ENCODE results near the gene CCDC9B.
A peak's percentile ranks its signal among the peaks of the same experiment; 100 is the strongest.

CCDC9B gene

DNA sequence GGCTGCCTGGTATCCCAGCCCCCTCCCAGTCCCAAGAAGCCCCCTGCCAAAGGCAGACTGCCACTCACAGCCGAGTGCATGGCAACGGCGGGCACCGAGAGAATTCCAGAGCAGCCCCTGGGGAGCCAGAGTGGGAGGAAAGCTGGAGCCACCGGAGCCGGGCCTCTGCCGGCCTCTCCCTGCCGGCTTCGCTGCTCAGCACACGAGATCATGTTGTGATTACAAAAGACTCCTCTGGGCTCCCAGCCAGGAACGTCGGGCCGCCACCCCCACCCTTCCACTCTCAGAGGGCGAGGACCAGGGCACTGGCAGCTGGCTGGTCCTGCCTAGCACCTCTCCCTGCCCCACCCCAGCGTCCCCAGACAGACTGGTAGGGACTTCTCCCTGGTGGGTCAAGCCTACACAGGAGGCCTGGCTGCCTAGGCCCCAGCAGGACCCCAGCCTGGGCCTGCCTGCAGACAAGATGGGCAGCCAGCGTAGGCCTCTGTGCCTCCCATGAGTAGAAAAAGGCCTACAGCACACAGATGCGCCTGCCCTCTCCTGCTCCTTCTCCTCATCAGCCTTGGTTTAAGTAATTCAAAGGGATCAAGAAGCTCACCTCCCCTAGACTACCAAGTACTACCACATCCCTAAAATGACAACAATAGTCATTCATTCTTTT, at the start of gene CCDC9B:
CCDC9B (minus strand) TSS at position 200 of the 661 bp plus-strand sequence; CDS start at position 80, 120 bp downstream.
- DNase-seq, result no peak

DNA sequence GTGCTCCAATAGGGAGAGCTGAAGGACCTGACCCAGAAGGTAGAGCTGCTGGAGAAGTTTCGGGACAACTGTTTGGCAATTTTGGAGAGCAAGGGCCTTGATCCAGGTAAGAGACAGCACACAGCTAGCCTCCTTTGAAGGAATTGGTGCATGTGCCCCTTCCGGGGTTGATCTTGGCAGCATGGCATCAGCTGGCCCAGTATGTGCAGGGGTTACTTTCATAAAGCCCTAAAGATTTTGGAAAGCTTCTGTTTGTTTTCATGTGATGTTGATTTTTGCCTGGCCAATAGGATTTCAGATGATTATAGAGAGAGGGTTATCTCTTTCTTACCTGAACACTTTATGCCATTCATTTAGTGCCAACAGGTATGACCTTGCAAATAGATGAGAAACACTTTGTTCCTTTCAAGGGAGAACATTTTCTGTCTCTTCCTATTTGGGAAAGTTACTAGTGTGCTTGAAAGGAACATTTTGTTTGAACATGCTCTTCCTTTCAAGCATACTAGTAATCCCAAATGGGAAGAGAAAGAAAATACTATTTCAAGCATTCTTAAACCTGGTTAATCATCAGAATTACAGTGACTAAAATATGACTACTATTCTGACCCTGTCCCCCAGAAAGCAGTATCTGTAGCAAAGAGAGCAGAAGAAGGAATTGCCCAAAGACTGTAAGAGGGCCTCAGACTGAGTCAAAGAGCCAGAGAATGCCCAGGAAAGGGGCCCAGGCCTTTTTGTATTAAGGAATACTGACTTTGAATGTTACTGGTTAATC, 49.3 kb upstream of the CCDC9B start:
- no peak for DNase-seq

DNA sequence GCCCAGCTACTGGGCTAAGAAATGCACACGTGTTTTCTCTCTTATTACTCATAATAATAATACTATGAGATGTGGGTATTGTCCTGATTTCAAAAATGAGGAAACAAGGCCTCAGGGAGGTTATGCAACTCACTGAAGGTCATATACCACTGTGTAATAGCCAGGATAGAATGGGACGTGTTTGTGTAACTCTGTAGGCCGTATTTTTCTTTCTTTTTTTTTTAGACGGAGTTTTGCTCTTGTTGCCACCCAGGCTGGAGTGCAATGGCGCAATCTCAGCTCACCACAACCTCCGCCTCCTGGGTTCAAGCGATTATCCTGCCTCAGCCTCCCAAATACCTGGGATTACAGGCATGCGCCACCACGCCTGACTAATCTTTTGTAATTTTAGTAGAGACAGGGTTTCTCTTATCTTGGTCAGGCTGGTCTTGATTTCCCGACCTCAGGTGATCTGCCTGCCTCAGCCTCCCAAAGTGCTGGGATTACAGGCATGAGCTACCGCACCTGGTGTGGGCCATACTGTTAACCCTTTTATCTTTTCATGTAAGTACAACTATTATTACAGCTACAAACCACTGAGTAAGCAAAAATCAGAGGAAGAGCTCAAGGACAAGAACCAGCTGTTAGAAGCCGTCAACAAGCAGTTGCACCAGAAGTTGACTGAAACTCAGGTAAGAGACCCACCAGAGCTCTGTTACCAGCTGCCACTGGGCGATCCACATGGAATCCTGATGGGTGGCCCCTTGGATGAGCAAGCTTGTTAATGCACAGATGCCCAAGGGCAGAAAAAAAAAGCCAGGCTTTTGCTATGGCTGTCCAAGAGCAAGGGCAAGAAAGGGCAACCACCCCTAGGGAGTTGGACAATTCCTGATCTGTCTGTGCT, 48.4 kb upstream of the CCDC9B start:
- DNase-seq, result no peak

DNA sequence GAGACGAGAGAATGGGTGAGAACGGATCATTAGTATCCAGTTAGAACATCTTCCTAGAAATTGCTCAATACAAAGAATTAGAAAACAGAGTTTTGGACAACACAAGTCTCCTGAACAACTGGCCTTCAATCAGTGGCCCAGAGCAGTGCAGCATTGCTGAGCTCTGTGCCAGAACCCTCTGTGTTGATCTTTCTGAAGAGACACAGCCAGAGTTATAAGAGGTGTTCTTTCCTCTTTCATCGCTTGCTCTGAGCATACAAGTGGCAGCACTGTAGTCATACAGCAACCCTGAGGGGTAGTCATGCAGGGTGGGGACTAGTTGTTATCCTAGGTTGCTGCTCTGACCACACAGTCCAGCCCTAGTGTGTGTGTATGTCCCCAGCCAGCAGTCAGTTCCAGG, 45.7 kb upstream of the CCDC9B start:
- no peak for DNase-seq

DNA sequence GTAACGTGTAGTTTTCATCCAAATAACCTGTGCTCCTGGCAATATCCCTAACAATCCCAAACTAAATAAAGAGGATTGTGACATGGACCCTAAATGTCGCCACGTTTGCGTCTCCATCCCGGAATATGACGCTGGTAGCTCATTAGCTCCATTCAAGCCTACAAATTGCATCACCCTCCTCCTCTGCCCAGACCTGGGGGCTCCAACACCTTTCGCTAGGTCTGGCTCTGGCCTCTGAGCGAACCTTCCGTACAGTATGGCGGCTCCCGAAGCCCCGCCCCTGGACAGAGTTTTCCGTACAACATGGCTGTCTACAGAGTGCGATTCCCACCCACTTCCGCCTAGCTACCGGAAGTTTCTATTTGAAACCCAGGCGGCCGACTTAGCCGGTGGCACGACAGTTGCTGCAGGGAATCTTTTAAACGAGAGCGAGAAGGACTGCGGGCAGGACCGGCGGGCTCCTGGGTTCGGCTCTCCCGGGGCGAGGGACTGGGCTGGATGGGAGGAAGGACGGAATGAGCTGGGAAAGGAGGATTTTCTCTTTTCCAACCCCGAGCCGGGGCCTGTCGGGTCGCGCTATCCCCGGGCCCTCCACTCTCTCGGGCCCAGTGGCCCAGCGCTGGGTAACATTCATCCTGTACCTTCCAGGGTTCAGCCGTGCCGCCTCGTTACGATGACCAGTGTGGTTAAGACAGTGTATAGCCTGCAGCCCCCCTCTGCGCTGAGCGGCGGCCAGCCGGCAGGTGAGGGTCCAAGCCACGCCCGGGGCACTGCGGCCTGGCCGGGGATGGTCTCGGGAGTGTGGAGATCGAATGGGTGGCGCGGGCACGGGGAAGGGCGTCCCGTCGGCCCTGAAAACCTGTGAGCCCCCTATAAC, 42.1 kb upstream of the CCDC9B start, which contains the start of gene KNSTRN:
KNSTRN (plus strand) TSS at position 142 of the 877 bp plus-strand sequence; CDS start at position 257, 115 bp downstream.
- peak; percentile 92 for DNase-seq

DNA sequence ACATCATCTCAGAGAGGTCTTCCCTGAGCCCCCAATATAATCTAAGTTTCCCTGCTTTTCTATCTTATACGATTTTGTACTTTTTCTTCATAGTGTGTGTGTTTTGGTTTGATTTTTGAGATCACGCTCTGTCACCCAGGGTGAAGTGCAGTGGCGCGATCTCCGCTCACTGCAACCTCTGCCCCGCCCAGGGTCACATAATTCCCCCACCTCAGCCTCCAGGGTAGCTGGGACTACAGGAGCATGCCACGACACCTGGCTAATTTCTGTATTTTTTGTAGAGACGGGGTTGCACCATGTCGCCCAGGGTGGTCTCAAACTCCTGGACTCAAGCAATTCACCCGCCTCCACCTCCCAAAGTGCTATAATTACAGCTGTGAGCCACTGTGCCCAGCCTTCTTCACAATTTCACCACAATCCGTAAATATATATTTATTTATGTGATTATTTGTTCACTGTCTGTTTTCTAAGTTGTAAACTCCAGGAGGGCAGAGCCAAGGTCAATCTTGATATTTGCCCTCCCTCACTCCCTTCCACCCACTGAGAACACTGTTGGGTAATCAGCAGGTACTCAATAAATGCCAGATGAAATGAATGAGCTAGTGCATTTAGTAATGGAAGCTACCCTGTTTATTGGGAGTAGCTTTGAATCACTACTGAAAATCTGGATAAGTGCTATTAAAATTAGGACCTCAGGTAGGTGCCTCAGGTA, 41.2 kb upstream of the CCDC9B start:
- no peak for DNase-seq

DNA sequence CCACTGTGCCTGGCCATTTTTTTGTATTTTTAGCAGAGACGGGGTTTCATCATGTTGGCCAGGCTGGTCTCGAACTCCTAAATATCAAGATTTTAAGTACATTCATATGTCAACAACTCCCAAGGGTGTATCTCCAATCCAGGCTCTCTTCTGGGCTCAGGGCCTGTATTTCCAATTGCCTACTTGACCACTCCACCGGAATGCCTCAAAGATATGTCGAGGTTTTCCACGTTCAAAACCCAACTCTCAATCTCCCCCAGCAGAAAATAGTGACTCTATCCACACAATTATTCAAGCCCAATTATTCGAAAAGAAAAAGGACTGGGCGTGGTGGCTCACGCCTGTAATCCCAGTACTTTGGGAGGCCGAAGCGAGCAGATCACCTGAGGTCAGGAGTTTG, 39.9 kb upstream of the CCDC9B start:
- no peak for DNase-seq

DNA sequence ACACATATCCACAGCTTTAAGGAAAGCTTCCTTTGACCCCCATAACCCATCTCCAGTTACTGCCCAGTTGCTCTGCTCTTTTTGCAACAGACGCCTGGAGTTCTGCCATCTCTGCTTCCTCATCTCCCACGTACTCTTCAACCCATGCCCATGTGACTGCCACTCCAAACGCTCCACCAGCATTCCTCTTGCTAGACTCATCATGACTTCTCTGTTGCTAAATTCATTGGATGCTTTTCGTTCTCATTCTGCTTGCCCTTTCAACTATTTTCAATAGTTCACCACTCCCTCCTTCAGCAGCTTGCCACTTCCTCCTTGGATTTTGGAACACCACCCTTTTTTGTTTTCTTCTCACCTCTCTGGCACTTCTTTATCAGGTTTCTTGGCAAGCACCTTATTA, 39.1 kb upstream of the CCDC9B start:
- no peak for DNase-seq

DNA sequence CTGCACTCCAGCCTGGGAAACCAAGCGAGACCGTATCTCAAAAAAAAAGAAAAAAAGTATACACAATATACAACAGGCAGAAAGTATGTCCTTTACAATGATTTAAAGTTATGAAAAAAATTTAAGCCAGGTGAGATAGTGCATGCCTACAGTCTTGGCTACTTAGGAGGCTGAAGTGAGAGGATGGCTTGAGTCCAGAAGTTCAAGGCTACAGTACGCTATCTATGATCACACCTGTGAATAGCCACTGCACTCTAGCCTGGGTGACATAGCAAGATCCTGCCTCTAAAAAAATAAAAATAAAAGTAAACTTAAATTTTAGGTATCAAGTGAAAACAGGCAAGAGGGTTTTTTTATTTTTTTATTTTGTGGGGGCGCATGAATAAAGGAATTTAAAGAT, 38.6 kb upstream of the CCDC9B start:
- DNase-seq, result no peak

DNA sequence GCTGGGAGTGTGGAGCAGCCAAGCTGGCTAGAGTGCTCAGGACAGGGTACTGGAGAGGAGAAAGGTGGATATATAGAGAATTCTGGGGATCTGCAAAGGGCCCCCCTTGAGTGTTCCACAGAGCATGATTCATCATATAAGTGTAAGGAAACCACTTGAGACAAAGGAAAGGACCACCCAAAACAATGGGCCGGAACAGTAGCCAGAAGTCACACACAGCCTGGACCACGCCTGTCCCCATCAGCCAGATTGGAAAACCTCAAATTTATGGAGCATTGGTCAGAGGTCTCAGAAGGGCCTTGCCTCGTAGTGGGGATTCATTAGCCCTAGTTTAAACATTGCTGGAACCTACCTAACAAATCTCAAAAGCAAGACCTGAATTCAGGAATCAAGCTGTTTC, 36.9 kb upstream of the CCDC9B start:
- no peak for DNase-seq

DNA sequence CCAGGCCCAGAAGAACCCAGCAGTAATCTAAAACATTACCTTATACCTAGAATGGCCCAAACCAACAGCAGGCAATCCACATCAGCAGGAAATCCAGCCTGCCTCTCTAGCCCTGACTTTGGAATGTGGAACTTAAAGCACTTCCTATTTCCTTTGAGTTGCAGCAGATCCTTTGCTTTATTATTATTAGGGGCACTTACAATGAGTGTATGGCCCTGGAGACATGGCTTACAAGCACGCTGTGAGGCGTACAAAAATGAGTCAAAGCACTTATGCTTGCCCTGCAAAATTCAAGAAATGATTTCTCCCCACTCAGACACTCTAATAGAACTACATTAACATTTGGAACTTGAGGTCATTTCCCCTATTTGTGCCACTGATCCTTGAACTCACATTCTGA, 32.2 kb upstream of the CCDC9B start:
- DNase-seq, result no peak

DNA sequence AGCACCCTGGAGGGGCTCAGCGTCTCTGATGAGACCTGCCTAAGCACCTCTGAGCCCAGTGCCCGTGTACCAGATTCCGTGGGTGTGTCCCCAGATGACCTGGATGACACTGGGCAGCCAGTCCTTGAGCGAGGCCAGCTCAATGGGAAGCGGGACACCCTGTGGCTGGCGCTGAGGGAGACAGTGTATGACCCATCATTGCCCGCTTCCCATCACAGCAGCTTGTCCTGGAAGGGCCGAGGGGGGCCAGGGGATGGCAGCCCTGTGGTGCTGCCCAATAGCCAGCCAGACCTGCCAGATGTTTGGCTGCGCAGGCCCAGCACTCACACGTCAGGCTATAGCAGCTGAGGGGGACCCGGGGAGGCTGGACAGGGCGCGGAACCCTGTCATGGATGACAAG, 29.2 kb upstream of the CCDC9B start:
- no peak for DNase-seq

DNA sequence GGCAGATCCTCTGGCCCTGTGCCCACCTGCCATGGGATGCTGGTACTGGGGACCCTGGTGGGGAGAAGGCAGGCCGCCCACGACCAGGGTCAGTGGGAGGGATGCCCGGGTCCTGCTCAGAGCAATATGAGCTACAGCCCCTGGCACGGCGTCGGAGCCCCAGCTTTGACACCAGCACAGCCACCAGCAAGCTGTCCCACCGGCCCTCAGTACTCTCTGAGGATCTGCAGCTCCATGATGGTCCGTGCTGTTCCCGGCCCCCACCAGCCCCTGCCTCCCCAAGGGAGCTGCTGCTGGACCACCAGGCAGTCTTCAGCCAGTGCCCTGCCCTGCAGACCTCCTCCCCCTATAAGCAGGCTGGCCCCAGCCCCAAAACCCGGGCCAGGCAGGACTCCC, 28.7 kb upstream of the CCDC9B start:
- DNase-seq, result no peak

DNA sequence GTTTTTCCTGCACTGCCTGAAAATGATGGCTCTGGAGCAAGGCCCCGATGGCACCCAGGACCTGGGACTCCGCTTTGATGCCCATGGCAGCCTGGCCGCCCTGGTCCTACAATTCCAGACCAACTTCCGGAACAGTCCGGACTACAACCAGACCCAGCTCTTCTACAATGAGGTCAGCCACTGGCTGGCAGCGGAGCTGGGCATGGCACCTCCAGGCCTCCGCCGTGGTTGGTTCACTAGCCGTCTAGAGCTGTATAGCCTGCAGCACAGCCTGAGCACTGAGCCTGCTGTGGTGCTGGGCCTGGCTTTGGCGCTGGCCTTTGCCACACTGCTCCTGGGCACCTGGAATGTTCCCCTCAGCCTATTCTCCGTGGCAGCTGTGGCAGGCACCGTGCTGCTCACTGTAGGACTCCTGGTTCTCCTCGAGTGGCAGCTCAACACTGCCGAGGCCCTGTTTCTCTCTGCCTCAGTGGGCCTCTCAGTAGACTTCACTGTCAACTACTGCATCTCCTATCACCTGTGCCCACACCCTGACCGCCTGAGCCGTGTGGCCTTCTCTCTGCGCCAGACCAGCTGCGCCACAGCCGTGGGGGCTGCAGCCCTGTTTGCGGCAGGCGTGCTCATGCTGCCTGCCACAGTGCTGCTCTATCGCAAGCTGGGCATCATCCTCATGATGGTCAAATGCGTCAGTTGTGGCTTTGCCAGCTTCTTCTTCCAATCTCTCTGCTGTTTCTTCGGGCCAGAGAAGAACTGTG, 28.2 kb upstream of the CCDC9B start:
- no peak for DNase-seq

DNA sequence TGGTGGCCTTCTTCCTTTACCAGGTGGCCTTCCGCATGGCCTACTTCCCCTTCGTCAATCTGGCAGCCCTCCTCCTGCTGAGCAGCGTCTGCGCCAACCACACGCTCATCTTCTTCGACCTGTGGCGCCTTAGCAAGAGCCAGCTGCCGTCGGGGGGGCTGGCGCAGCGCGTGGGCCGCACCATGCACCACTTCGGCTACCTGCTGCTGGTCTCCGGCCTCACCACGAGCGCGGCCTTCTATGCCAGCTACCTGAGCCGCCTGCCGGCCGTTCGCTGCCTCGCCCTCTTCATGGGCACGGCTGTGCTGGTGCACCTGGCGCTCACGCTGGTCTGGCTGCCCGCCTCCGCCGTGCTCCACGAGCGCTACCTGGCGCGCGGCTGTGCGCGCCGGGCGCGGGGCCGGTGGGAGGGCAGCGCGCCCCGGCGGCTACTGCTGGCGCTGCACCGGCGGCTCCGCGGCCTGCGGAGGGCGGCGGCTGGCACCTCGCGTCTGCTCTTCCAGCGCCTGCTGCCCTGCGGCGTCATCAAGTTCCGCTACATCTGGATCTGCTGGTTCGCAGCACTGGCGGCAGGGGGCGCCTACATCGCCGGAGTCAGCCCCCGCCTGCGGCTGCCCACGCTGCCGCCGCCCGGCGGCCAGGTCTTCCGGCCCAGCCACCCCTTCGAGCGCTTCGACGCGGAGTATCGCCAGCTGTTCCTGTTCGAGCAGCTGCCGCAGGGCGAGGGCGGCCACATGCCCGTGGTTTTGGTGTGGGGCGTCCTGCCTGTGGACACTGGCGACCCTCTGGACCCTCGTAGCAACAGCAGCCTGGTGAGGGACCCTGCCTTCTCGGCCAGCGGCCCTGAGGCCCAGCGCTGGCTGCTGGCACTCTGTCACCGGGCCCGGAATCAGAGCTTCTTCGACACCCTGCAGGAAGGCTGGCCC, 27.2 kb upstream of the CCDC9B start:
- peak; percentile 82 for DNase-seq

DNA sequence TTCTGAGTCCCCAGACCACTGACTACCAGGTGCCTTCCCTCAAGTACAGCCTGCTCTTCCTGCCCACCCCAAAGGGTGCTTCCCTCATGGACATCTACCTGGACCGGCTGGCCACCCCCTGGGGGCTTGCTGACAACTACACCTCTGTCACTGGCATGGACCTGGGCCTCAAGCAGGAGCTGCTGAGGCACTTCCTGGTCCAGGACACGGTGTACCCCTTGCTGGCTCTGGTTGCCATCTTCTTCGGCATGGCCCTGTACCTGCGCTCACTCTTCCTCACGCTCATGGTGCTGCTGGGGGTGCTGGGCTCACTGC, 26.6 kb upstream of the CCDC9B start:
- no peak for DNase-seq

DNA sequence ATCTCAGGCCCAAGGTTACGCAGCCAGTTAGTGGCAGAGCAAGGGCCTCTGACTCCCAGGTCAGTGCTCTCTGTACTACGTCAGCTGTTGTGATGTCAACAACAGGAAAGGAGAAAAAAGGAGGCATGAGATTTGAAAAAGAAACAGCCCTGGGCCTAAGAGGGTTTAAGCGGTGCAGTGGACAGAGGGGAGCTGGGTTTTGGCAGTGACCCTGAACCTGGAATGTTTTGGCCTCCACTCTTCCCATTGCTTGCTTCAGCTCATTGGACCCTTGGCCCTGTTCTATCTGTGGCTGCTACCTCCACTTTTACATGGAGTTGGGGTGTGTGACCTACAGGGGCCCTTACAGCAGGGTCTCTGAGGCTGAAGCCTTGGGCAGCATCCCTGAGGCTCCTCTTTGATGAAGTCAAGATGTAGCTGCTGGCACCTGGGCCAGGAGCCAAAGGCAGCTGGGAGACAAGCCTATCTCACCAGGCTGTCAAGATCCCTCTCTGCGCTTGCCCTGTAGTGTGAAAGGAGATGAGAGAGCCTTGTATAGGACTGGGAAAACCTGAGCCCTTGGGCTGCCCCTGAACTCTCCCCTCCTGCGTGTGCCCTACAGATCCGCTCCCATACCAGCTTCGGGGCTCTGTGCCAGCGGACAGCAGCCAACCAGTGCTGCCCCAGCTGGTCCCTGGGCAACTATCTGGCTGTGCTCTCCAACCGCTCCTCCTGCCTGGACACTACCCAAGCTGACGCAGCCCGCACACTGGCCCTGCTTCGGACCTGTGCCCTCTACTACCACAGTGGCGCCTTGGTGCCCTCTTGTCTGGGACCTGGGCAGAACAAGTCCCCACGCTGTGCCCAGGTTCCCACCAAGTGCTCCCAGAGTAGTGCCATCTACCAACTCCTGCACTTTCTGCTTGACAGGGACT, 26.0 kb upstream of the CCDC9B start:
- no peak for DNase-seq

DNA sequence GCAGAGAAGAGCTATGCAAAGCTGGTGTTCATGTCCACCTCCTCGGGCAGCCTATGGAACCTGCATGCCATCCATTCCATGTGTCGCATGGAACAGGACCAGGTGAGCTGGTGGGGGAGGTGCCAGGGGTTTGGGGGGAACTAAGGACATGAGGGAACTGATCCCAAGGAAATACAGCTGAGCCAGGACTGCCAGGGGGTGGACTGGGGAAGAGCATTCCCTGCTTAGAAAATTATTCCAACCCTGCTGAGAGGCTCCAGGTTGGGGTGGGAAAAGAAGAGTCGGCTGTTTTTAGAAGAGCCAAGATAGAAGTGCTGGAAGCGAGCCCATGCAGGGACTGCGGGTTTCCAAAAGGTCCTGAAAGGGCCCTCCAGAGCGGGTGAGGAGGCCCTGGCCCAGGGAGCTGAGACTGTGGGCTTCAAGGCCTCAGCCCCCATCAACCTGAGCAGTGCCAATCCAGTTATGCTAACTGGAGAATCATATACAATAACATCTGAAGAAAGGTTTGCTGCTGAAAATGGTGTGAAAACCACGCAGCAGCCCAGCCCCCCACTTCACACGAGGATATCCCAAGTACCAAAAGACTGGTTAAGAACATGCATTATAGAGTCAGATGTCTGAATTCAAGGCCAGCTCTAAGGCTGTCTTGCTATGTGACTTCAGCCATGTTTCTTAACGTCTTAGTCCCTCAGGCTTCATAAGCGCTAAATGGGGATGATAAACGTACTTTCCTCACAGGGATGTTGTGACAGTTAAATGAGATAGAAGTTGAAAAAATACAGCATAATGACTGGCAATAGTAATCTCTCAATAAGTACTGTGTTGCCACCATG, 25.1 kb upstream of the CCDC9B start:
- DNase-seq, result no peak
